WERI-Rb-1 (cell line): ENCODE measurements around the gene COL5A1.
A peak's percentile ranks its signal among the peaks of the same experiment; 100 is the strongest.

Experiments used
- DNase-seq: peaks from one replicate; pipeline ENCODE4 v3.0.0-alpha.2; 2020
- H3K27ac ChIP-seq: fragments of 250-450 bp; sonication (Bioruptor Pico); 2 replicates; pipeline ENCODE4 v1.5.1; 2020; ENCODE audit warnings: mild to moderate bottlenecking, moderate library complexity
- H3K27me3 ChIP-seq: fragments of 250-450 bp; sonication (Bioruptor Pico); 2 replicates; pipeline ENCODE4 v1.5.1; 2021; ENCODE audit warnings: mild to moderate bottlenecking, low read depth, moderate library complexity; ENCODE audit not compliant: insufficient read depth, severe bottlenecking
- H3K36me3 ChIP-seq: fragments of 250-450 bp; sonication (Bioruptor Pico); 2 replicates; pipeline ENCODE4 v1.5.1; 2020; ENCODE audit warnings: mild to moderate bottlenecking, moderate library complexity
- H3K4me3 ChIP-seq: 2 replicates; pipeline ENCODE4 v1.5.1; 2011; ENCODE audit warnings: low read depth, mild to moderate bottlenecking, control low read depth, low read length
- H3K9me3 ChIP-seq: fragments of 250-450 bp; sonication (Bioruptor Pico); 2 replicates; pipeline ENCODE4 v1.5.1; 2021; ENCODE audit warnings: mild to moderate bottlenecking, moderate library complexity; ENCODE audit not compliant: severe bottlenecking
- TF ChIP-seq, protein P1 (sequence below): IDR thresholded peaks from 2 replicates; pipeline ENCODE4 v1.5.1; 2011; ENCODE audit warnings: low read depth, mild to moderate bottlenecking, control low read depth, inconsistent platforms, low read length

COL5A1 gene

DNA sequence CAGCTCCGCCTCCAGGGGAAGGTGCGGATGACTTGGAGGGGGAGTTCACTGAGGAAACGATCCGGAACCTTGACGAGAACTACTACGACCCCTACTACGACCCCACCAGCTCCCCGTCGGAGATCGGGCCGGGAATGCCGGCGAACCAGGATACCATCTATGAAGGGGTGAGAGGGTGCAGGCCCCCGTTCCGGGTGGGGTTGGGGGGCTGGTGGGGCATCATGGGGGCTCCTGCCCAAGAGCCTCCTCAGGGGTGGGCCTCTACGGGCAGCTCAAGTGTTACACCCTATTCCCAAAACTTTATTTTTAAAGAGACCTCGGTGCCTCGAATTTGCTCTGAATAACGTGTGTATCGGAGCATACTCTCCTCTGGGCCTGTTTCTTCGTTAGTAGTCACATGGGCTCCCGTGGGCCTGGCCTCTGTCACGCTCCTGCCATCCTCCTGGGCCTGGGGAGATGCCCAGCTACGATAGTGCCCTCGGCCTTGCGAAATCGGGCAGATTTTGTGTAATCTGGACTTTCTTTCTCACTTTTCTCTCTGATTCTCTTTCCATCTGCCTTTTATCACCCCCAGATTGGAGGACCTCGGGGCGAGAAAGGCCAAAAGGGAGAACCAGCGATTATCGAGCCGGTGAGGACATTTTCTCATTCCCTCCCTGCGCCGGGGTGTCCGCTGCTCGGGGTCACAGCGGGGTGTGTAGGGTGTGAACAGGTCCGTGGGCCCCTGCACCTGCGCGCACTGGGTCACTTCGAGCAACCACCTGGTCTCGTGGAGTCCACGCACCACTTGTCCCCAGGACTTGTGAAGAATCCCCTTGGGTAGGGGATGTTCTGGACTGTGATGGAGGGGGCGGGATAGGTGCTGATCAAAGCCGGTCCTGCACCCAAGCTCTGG, 90.1 kb downstream of the COL5A1 start:
- TF ChIP-seq, protein P1, sequence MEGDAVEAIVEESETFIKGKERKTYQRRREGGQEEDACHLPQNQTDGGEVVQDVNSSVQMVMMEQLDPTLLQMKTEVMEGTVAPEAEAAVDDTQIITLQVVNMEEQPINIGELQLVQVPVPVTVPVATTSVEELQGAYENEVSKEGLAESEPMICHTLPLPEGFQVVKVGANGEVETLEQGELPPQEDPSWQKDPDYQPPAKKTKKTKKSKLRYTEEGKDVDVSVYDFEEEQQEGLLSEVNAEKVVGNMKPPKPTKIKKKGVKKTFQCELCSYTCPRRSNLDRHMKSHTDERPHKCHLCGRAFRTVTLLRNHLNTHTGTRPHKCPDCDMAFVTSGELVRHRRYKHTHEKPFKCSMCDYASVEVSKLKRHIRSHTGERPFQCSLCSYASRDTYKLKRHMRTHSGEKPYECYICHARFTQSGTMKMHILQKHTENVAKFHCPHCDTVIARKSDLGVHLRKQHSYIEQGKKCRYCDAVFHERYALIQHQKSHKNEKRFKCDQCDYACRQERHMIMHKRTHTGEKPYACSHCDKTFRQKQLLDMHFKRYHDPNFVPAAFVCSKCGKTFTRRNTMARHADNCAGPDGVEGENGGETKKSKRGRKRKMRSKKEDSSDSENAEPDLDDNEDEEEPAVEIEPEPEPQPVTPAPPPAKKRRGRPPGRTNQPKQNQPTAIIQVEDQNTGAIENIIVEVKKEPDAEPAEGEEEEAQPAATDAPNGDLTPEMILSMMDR: no peak
- peaks cover 3% of the 10 kb centered on the region; the same call in 1 of the 2 replicates for H3K36me3 ChIP-seq
- no peak overlapping the region for H3K4me3 ChIP-seq
- H3K9me3 ChIP-seq: no peaks in the 10 kb centered on the region
- H3K27me3 ChIP-seq: no peaks in the 10 kb centered on the region
- DNase-seq: no peak
- H3K27ac ChIP-seq: no peak overlapping the region

DNA sequence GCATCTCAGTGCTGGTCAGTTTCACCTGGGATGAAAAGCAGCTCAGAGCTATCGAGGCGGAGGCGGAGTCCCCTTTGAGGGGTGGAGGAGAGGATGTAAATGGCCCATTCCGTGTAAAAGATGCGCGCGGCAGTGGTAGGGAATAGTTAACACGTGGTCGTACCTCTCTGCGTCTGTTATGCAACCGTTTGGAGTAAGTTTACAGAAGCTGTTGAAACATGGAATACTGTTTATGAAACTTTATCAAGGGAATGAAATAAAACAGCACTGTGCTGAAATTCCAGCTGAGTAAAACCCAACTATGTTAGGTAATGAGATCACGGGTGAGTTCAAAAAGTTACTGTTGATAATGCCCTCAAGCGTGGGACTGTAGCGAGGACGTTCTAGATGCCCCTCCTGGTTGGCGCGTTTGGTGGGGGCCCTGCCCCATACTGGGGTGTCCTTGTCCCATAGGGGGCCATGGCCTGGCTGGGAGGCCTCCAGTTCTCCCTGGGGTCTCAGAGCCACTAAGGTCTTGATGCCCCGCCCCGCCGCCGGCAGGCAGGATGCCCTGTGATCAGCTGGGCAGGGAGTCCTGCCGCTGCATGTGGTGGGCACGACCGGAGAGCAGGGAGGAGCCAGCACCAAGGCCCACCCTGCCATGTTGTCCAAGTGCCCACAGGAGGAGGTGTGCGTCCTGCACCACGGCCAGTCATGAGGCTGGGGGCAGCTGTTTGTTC, 90.9 kb downstream of the COL5A1 start:
- Histone ChIP-seq H3K4me3 (no peak overlapping the region), H3K36me3 (peaks cover 3% of the 10 kb centered on the region; the same call in 1 of the 2 replicates), H3K27ac (no peak overlapping the region), H3K9me3 (no peaks in the 10 kb centered on the region), H3K27me3 (no peaks in the 10 kb centered on the region)
- no peak for DNase-seq
- TF ChIP-seq, protein P1: no peak

DNA sequence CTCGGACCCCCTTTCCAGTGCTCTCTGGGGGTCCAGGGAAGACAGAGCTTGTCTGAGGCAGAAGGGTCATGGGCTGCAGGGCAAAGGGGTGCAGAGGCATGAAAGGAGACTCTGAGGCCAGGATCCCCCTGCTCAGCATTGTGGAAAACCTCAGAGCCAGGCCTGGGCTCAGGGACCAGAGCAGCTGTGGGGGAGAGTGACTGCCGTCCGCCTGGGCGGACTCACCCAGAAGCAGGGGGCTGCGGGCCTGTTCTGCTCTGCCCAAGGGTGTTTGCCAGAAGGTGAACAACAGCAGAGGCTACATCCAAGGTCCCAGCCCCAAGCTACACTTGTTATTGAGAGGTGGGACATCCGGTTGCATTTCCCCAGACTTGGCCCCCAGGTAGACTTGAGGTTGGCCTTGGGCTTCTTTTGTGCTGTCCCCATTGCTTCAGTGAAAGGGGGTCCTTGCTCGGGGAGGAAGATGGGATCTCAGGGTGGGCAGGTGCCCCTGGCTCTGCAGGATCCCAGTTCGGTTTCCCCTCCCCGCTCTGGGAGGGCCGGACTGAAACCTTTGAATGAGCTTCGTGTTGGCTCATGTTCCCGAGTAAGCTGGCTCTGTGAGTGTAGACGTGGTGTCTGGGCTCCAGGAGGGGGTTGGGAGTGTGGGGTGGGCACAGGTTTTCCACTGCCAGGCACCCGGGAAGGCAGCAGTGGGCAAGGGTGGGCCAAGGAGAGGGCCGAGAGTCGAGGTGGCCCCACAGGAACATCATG, 92.1 kb downstream of the COL5A1 start:
- no peak for DNase-seq
- TF ChIP-seq, protein P1: no peak
- Histone ChIP-seq H3K9me3 (no peaks in the 10 kb centered on the region), H3K27ac (peak overlapping the region; percentile 78), H3K36me3 (peaks cover 3% of the 10 kb centered on the region; the same call in 1 of the 2 replicates), H3K4me3 (no peak overlapping the region), H3K27me3 (no peaks in the 10 kb centered on the region)

DNA sequence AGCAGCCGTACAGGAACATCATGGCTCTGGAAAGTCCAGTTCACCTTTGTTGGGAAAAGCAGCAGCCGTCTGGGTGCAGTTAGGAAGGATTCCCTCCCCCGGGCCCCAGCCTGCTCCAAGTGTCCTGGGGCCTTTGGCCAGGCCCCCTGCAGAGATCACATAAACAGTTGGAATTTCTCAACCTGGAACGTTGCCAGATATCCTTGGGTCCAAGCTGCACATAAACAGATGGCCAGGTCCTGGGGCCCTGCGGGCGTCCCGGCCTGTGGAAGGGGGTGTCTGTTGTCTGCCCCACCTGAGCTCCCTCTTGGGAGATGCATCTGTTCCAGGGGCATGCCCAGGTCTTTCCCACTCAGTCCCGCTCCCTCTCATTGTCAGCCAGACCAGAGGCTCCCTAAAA, 92.7 kb downstream of the COL5A1 start:
- H3K27ac ChIP-seq: peak overlapping the region; percentile 78
- no peak overlapping the region for H3K4me3 ChIP-seq
- H3K9me3 ChIP-seq: no peaks in the 10 kb centered on the region
- H3K36me3 ChIP-seq: peaks cover 3% of the 10 kb centered on the region; the same call in 1 of the 2 replicates
- H3K27me3 ChIP-seq: no peaks in the 10 kb centered on the region
- DNase-seq: peak; percentile 68
- TF ChIP-seq, protein P1: no peak

DNA sequence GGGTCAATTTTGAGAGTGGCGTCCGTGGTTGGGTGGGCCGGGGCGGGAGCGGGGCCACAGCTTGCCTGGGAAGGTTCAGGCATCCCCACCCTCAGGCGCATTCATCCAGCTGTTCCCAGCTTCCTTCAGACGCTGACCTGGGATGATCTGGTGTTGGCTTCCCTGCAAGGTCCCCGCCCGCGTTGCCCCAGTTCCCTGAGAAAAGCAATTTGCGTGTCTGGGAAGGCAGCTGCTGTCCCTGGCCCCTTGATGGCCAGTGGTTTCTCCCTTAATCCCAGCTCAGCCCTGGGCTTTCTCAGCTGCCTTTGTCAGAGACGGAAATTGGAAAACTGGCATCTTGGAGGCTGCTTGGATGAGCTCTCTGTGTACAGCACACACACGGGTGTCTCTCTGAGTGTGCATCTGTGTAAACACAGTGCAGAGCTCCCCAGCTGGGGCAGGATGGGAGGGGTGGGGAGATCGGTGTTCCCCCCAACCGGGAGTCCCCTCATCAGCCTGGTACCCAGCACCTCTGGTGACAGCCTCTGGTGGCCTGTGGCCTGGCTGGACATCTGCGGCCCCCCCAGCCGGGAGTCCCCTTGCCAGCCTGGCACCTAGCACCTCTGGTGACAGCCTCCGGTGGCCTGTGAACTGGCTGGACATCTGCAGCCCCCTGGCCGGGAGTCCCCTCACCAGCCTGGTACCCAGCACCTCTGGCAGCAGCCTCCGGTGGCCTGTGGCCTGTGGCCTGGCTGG, 94.0 kb downstream of the COL5A1 start:
- H3K4me3 ChIP-seq: no peak overlapping the region
- peak overlapping the region; percentile 78 for H3K27ac ChIP-seq
- H3K27me3 ChIP-seq: no peaks in the 10 kb centered on the region
- no peaks in the 10 kb centered on the region for H3K9me3 ChIP-seq
- DNase-seq: peak; percentile 84
- no peaks in the 10 kb centered on the region; the same call in 1 of the 2 replicates for H3K36me3 ChIP-seq
- TF ChIP-seq, protein P1: no peak
